ENCODE data around the gene S1PR5. TPM values are rescaled to one million over a fixed set of nuclear protein-coding genes. Genes with fewer than 3 reads are reported as not detected.
A peak's percentile ranks its signal among the peaks of the same experiment; 100 is the strongest.

The S1PR5 gene
- total and polyA plus RNA-seq, 4 donors: 0.39 to 1.6 (median 1.1) TPM

DNA sequence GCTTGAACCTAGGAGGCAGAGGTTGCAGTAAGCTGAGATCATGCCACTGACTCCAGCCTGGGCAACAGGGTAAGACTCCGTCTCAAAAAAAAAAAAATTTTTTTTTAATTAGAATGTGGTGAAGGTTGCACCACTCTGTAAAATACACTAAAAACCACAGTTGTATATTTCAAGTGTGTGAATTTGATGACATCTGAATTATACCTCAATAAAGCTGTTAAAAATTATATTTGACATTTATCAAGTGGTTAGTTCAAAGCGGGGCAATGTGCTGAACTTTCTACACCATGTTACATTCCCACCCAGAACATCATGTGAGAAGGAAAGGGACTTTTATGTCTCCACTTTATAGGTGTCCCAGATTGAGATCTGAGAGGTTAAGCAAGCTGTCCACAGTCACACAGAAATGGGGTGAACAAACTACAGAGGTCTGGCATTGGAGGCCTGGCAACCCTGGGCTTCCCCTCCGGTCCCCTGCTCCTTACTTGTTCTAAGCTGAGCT, 5.9 kb upstream of the S1PR5 start:
- WGBS, 2 donors: 79 to 91% methylated on average over 3 of the region's 3 CpGs
- ATAC-seq (ENCODE audit: low FRiP score): no peak
- intact Hi-C loops (cut with DNase I): no loop called here
- H3K9me3 ChIP-seq (ENCODE audit: control insufficient read depth, low read length): no peaks in the 10 kb centered on the region
- no peaks in the 10 kb centered on the region for H3K4me1 ChIP-seq (ENCODE audit: control insufficient read depth in 1 of 2, insufficient read depth in 2 of 2, low read length in 2 of 2)
- no peak overlapping the region for H3K27ac ChIP-seq (ENCODE audit: low read depth in 1 of 2, low read length in 2 of 2)
- H3K4me3 ChIP-seq (ENCODE audit: low read length in 2 of 2): no peak overlapping the region
- no peak for DNase-seq
- H3K36me3 ChIP-seq (ENCODE audit: control insufficient read depth in 1 of 2, insufficient read depth in 2 of 2, low read length in 1 of 2): no peaks in the 10 kb centered on the region
- no peaks in the 10 kb centered on the region for H3K27me3 ChIP-seq (ENCODE audit: control insufficient read depth in 1 of 2, insufficient read depth in 2 of 2, low read length in 1 of 2)

DNA sequence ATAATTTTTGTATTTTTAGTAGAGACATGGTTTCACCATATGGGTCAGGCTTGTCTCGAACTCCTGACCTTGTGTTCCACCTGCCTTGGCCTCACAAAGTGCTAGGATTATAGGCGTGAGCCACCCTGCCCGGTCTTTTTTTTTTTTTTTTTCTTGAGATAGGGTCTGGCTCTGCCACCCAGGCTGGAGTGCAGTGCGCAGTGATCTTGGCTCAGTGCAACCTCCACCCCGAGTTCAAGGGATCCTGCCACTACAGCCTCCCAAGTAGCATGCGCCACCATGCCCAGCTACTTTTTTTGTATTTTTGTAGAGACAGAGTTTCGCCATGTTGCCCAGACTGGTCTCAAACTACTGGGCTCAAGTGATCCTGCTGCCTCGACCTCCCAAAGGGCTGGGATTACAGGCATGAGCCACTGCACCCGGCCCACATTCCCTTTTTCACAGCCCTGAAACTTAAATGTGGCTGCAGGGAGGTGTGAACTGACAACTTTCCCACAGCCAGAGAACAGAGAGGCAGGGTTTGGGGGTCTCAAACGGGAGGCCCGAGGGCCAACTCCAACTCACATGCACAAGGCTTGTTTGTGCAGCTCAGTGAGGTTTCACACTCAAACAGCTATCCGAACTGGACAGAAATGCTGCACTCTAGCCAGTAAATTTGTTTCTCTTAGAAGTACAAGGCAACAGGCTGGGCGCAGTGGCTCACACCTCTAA, 4.4 kb upstream of the S1PR5 start:
- H3K4me3 ChIP-seq (ENCODE audit: low read length in 2 of 2): no peak overlapping the region
- H3K36me3 ChIP-seq (ENCODE audit: control insufficient read depth in 1 of 2, insufficient read depth in 2 of 2, low read length in 1 of 2): no peaks in the 10 kb centered on the region
- no peaks in the 10 kb centered on the region for H3K4me1 ChIP-seq (ENCODE audit: control insufficient read depth in 1 of 2, insufficient read depth in 2 of 2, low read length in 2 of 2)
- no peaks in the 10 kb centered on the region for H3K9me3 ChIP-seq (ENCODE audit: control insufficient read depth, low read length)
- intact Hi-C loops (cut with DNase I): no loop called here
- DNase-seq (no peak), ATAC-seq (ENCODE audit: low FRiP score) (no peak)
- H3K27me3 ChIP-seq (ENCODE audit: control insufficient read depth in 1 of 2, insufficient read depth in 2 of 2, low read length in 1 of 2): no peaks in the 10 kb centered on the region
- 75 to 76% methylated on average over 13 of the region's 13 CpGs for WGBS, 2 donors
- H3K27ac ChIP-seq (ENCODE audit: low read depth in 1 of 2, low read length in 2 of 2): no peak overlapping the region

DNA sequence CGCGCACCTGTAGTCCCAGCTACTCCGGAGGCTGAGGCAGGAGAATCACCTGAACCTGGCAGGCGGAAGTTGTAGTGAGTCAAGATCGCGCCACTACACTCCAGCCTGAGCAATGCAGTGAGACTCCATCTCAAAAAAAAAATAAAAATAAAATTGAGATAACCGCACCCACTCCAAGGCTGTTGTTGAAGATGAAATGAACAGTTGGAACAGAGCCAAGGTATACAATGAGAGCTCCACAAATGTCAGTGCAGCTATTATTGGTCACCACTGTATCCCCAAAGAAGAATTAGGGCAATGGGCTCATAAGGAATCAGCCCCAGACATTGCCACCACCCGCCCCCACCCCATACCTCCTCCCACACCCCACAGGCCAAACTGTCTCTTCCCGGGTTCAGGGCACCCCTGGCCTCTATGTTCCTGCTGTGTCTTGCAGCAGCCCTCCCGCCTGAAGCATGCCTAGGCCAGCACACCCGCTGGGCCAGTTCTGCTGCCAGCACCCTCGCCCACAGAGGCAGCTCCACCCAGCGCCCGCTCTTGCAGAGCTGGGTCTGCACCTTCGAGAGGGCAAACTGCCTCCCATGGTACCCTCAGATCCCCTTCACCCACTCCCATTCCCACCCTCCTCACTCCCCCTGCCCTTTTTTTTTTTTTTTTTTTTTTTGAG, 3.5 kb upstream of the S1PR5 start:
- Histone ChIP-seq H3K9me3 (ENCODE audit: control insufficient read depth, low read length) (no peaks in the 10 kb centered on the region), H3K36me3 (ENCODE audit: control insufficient read depth in 1 of 2, insufficient read depth in 2 of 2, low read length in 1 of 2) (no peaks in the 10 kb centered on the region), H3K4me1 (ENCODE audit: control insufficient read depth in 1 of 2, insufficient read depth in 2 of 2, low read length in 2 of 2) (no peaks in the 10 kb centered on the region), H3K4me3 (ENCODE audit: low read length in 2 of 2) (no peak overlapping the region), H3K27ac (ENCODE audit: low read depth in 1 of 2, low read length in 2 of 2) (no peak overlapping the region), H3K27me3 (ENCODE audit: control insufficient read depth in 1 of 2, insufficient read depth in 2 of 2, low read length in 1 of 2) (no peaks in the 10 kb centered on the region)
- DNase-seq (no peak), ATAC-seq (ENCODE audit: low FRiP score) (no peak)
- intact Hi-C loops (cut with DNase I): no loop called here
- WGBS, 2 donors: 87% methylated on average over 15 of the region's 15 CpGs

DNA sequence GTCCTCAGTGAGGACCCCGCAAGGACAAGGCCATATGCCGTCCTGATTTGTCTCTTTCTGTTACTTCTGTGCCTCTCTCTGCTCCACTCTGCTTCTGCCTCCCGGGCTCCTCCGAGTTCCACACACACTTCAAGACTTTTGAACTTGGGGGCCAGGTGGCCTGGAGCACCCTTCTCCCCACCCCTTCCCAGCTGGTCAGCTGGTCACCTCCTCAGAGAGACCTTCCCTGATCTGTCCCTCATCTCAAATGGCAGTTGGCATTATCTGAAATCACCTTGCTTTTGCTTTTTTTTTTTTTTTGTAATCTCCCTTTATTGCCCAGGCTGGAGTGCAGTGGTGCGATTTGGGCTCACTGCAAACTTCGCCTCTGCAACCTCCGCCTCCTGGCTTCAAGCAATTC, 2.2 kb upstream of the S1PR5 start:
- Histone ChIP-seq H3K27ac (ENCODE audit: low read depth in 1 of 2, low read length in 2 of 2) (no peak overlapping the region), H3K36me3 (ENCODE audit: control insufficient read depth in 1 of 2, insufficient read depth in 2 of 2, low read length in 1 of 2) (no peaks in the 10 kb centered on the region), H3K4me1 (ENCODE audit: control insufficient read depth in 1 of 2, insufficient read depth in 2 of 2, low read length in 2 of 2) (no peaks in the 10 kb centered on the region), H3K27me3 (ENCODE audit: control insufficient read depth in 1 of 2, insufficient read depth in 2 of 2, low read length in 1 of 2) (no peaks in the 10 kb centered on the region), H3K4me3 (ENCODE audit: low read length in 2 of 2) (no peak overlapping the region), H3K9me3 (ENCODE audit: control insufficient read depth, low read length) (no peaks in the 10 kb centered on the region)
- DNase-seq (no peak), ATAC-seq (ENCODE audit: low FRiP score) (no peak)
- 83 to 84% methylated on average over 7 of the region's 7 CpGs for WGBS, 2 donors
- intact Hi-C loops (cut with DNase I): no loop called here

DNA sequence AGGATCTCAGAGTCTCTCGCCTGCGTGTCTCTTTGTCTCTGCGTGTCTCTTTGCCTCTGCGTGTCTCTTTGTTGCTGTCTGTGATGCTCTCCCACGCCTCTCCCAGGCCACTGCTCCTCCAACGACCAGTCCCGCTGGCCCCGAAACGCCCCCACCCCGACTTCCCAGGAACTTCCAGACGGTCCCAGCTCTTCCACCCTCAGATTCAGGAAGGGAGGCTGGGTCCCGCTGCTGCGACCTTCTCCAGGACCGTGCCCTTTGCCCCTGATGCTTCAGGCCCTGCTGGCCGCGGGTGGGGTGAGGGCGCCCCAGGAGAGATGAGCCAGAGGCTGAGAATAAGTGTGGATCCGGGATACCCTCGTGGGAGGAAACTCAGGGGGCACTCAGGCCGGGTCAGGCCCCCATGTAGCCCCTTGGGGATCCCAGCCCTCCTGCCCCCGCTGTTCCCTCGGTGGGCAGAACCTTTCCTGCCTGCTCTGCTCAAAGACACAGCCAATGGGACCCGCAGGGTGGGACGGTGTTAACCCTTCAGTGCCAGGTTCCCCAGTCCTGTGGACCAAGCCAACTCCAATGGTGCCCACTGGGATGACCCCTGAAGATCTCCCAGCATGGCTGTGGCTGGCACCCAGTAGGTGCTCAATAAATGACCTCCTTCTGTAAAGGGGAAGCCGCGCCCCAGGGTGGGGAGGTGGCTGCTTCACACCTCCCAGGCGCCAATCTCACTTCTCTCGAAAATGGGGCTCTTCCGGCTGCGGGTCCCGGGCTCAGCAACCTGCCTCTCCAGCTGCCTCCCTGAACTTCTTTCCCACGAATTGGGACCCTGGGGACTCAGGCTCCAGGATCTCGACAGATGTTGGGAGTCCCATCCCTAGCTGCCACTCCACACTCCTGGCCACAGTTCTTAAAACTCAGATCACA, 1.5 kb upstream of the S1PR5 start:
- ATAC-seq (ENCODE audit: low FRiP score) (peak; percentile 17), DNase-seq (no peak)
- intact Hi-C loops (cut with DNase I): no loop called here
- Histone ChIP-seq H3K4me1 (ENCODE audit: control insufficient read depth in 1 of 2, insufficient read depth in 2 of 2, low read length in 2 of 2) (no peaks in the 10 kb centered on the region), H3K27me3 (ENCODE audit: control insufficient read depth in 1 of 2, insufficient read depth in 2 of 2, low read length in 1 of 2) (no peaks in the 10 kb centered on the region), H3K27ac (ENCODE audit: low read depth in 1 of 2, low read length in 2 of 2) (no peak overlapping the region), H3K36me3 (ENCODE audit: control insufficient read depth in 1 of 2, insufficient read depth in 2 of 2, low read length in 1 of 2) (no peaks in the 10 kb centered on the region), H3K9me3 (ENCODE audit: control insufficient read depth, low read length) (no peaks in the 10 kb centered on the region), H3K4me3 (ENCODE audit: low read length in 2 of 2) (no peak overlapping the region)
- 32 to 34% methylated on average over 33 of the region's 33 CpGs for WGBS, 2 donors

DNA sequence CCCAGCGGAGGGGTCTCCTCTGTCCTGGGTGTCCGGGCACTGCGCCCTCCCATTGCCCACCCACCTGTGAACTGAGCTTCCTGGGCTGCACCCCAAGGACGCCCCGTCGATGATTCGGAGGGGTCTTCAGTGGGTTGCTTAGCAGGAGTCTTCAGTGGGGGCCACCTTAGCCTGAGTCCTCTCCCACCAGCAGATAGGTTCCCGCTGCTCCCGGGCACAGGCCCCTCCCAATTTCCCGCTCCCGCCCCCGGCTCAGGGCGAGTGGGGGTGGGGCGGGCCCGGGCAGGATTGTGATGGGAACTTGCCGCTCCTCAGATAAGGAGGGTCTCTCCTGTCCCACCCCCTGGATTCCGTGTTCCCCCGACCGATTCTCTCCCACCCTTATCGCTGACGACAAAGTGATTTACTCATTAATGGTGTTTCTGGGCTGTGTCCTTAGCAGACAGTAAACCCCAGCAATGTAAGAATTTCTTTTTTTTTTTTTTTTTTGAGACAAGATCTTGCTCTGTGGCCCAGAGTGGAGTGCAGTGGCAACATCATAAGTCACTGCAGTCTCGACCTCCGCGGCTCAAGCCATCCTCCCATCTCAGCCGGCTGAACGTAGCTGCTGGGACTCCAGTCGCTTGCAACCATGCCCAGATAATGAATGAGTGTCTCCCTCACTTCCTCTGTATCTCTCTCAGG, 655 bp upstream of the S1PR5 start:
- Histone ChIP-seq H3K4me1 (ENCODE audit: control insufficient read depth in 1 of 2, insufficient read depth in 2 of 2, low read length in 2 of 2) (no peaks in the 10 kb centered on the region), H3K27ac (ENCODE audit: low read depth in 1 of 2, low read length in 2 of 2) (no peak overlapping the region), H3K9me3 (ENCODE audit: control insufficient read depth, low read length) (no peaks in the 10 kb centered on the region), H3K4me3 (ENCODE audit: low read length in 2 of 2) (no peak overlapping the region), H3K27me3 (ENCODE audit: control insufficient read depth in 1 of 2, insufficient read depth in 2 of 2, low read length in 1 of 2) (no peaks in the 10 kb centered on the region), H3K36me3 (ENCODE audit: control insufficient read depth in 1 of 2, insufficient read depth in 2 of 2, low read length in 1 of 2) (no peaks in the 10 kb centered on the region)
- peak in 1 of 2 donors; percentile 66 for DNase-seq
- 2% methylated on average over 23 to 27 of the region's 27 CpGs for WGBS, 2 donors
- ATAC-seq (ENCODE audit: low FRiP score): peak; percentile 57
- intact Hi-C loops (cut with DNase I): no loop called here

DNA sequence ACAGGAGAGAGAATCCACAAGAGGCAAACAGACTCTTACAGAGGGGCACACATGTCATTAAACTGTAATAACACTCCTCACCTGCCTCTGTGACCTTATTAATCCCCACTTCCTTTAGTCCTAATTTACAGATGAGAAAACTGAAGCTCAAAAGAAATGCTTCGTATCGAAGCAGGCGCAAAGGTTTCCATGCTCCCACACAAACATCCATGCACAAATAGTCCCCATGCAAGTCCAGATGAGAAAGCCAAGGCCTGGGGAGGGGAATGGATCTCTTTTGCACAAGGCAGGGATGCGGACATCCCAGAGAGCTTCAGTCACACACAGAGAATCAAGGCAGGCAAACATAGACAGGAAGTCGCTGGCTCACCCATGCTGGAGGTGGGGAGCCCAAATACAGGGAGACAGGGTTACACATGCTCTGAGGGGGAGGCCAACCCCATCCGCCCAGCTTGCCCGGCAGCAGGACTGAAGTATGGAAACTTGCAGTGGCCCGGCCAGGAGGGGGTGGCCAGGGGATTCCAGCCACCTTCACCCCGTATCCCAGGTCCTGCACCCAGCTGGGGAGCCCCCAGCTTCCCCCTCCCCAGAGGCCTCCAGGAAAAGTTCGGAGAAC, 468 bp downstream of the S1PR5 start:
- Histone ChIP-seq H3K27me3 (ENCODE audit: control insufficient read depth in 1 of 2, insufficient read depth in 2 of 2, low read length in 1 of 2) (no peaks in the 10 kb centered on the region), H3K4me1 (ENCODE audit: control insufficient read depth in 1 of 2, insufficient read depth in 2 of 2, low read length in 2 of 2) (no peaks in the 10 kb centered on the region), H3K27ac (ENCODE audit: low read depth in 1 of 2, low read length in 2 of 2) (no peak overlapping the region), H3K4me3 (ENCODE audit: low read length in 2 of 2) (no peak overlapping the region), H3K9me3 (ENCODE audit: control insufficient read depth, low read length) (no peaks in the 10 kb centered on the region), H3K36me3 (ENCODE audit: control insufficient read depth in 1 of 2, insufficient read depth in 2 of 2, low read length in 1 of 2) (no peaks in the 10 kb centered on the region)
- ATAC-seq (ENCODE audit: low FRiP score) (no peak), DNase-seq (no peak)
- intact Hi-C loops (cut with DNase I): no loop called here
- WGBS, 2 donors: 38% methylated on average over 10 of the region's 10 CpGs

DNA sequence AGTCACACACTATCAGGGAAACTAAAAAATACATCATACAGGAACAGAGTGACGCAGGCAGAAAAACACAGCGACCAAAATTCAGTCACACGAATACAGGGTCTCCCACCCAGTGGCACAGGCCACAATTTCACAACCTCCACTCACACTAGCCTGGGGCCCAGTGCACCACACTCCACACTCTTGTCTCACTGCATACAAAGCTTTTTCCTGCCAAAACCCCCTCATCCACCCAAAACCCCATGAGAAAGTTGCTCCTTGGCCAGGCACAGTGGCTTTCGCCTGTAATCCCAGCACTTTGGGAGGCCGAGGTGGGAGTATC, 1.2 kb downstream of the S1PR5 start:
- intact Hi-C loops (cut with DNase I): no loop called here
- no peaks in the 10 kb centered on the region for H3K9me3 ChIP-seq (ENCODE audit: control insufficient read depth, low read length)
- no peaks in the 10 kb centered on the region for H3K27me3 ChIP-seq (ENCODE audit: control insufficient read depth in 1 of 2, insufficient read depth in 2 of 2, low read length in 1 of 2)
- no peak for ATAC-seq (ENCODE audit: low FRiP score)
- no peak overlapping the region for H3K27ac ChIP-seq (ENCODE audit: low read depth in 1 of 2, low read length in 2 of 2)
- 93 to 96% methylated on average over 5 of the region's 5 CpGs for WGBS, 2 donors
- H3K4me1 ChIP-seq (ENCODE audit: control insufficient read depth in 1 of 2, insufficient read depth in 2 of 2, low read length in 2 of 2): no peaks in the 10 kb centered on the region
- H3K36me3 ChIP-seq (ENCODE audit: control insufficient read depth in 1 of 2, insufficient read depth in 2 of 2, low read length in 1 of 2): no peaks in the 10 kb centered on the region
- no peak overlapping the region for H3K4me3 ChIP-seq (ENCODE audit: low read length in 2 of 2)
- no peak for DNase-seq
